Activated T-helper 1 cell treated with anti-CD3 and anti-CD28 coated beads, Interleukin-12 subunit alpha, Interleukin-12 subunit beta, Interleukin-2, Interleukin-4 antibody, amounts not matched to agents 30 ng/mL and 10 ng/mL and 1 ng/mL, durations not matched to agents 14 hours and 24 hours and 36 hours (primary cell): ENCODE measurements around the gene LEFTY1. TPM values are rescaled to one million over a fixed set of nuclear protein-coding genes. Genes with fewer than 3 reads are reported as not detected.

Experiments used
- DNase-seq: peaks from one replicate; pipeline ENCODE4 v3.0.0; 2021; ENCODE audit warnings: low spot score
- H3K27ac Mint-ChIP-seq: one replicate; pipeline ENCODE4 v1.8.0; 2021; ENCODE audit warnings: mild to moderate bottlenecking, mixed read lengths
- H3K27me3 Mint-ChIP-seq: one replicate; pipeline ENCODE4 v1.8.0; 2022; ENCODE audit warnings: mild to moderate bottlenecking, moderate library complexity, mixed read lengths; ENCODE audit not compliant: insufficient read depth
- H3K36me3 Mint-ChIP-seq: one replicate; pipeline ENCODE4 v1.8.0; 2021; ENCODE audit warnings: low read depth, mixed read lengths
- H3K4me1 Mint-ChIP-seq: one replicate; pipeline ENCODE4 v1.8.0; 2021; ENCODE audit warnings: low read depth, mixed read lengths
- H3K4me3 Mint-ChIP-seq: one replicate; pipeline ENCODE4 v1.8.0; 2021; ENCODE audit warnings: mild to moderate bottlenecking, moderate library complexity, mixed read lengths
- H3K9me3 Mint-ChIP-seq: one replicate; pipeline ENCODE4 v1.8.0; 2021; ENCODE audit warnings: mixed read lengths
- intact Hi-C: fragments of 100-400 bp; cut with micrococcal nuclease; formaldehyde crosslinking; loops from one replicate; pipeline ENCODE4 v1.15.1; 2024
- total RNA-seq: library from RNA; stranded (reverse); gene quantifications from 2 replicates; pipeline ENCODE4 v1.2.3, GENCODE V29; 2022

Gene LEFTY1
- total RNA-seq, 1 donor from 2014 or later: not detected

DNA sequence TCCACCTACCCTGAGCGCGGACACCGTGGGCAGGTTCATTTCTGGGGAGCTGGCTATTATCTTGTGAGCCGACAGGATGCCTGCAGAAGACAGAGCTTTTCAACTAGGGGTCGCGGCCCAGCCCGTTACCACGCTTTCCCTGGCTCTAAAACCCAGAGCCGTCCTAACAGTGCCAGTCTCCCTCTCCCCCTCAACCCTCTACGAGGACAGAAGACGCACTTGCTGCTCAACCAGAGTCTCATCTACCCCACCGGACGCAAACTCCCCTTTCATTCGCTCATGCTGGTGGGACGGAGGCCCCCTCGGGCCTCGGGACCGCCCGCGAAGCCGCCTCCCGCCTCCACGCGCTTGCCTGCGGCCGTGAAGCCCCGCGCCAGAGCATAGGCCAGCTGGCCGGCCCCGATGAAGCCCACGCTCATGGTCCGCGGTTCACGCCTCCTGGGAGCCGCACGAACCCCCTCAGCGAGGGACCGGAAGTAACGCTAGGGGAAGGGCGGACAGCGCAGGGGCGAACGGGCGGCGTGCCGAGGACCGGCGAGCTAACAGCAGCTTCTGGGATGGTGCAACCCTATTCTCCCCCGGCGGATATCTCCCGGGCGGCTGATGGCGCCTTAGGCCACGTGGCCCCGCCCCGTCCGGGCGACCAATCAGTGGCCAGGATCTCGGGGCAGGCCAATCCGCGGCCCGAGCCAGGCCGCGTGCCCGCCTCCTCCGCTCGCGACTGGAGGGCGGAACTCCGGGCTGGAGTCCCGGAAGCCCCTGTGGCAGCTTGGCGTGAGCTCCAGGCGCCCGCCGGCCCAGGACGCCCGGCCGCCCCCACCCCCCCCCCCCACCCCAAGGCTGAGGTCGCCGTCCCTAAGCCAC lies 35.0 kb upstream of the LEFTY1 start, which contains the start of gene PYCR2:
TSS of gene PYCR2 (minus strand) at position 559 of the 864 bp plus-strand sequence. CDS start at position 419, 140 bp downstream.
- intact Hi-C loops: loop anchor here (1.0 to 10.0 kb wide), 11 partner anchors 13 to 495 kb away; partner anchors contain the start of genes ENAH, H3-3A, LBR and PARP1
- Mint-ChIP-seq H3K4me1 (peaks cover 43% of the 10 kb centered on the region), H3K9me3 (no peaks in the 10 kb centered on the region), H3K4me3 (peak within 1 kb of the TSS; percentile 94), H3K27ac (peak within 1 kb of the TSS; percentile 91), H3K27me3 (no peaks in the 10 kb centered on the region), H3K36me3 (peaks cover 18% of the 10 kb centered on the region)
- DNase-seq: peak; percentile 95

GRCh38 chr1:225923381-225923691 lies 34.4 kb upstream of the LEFTY1 start:
- DNase-seq: no peak
- intact Hi-C loops: loop anchor here (5.0 to 10.0 kb wide), 2 partner anchors 269 to 484 kb away; partner anchors contain the start of genes ENAH and PARP1
- H3K36me3 Mint-ChIP-seq: peaks cover 20% of the 10 kb centered on the region
- no peaks in the 10 kb centered on the region for H3K27me3 Mint-ChIP-seq
- peak overlapping the region; percentile 91 for H3K27ac Mint-ChIP-seq
- H3K4me3 Mint-ChIP-seq: peak overlapping the region; percentile 94
- peaks cover 40% of the 10 kb centered on the region for H3K4me1 Mint-ChIP-seq
- H3K9me3 Mint-ChIP-seq: no peaks in the 10 kb centered on the region

- intact Hi-C loops: loop anchor here (5.0 to 10.0 kb wide), 2 partner anchors 267 to 485 kb away; partner anchors contain the start of genes ENAH and PARP1
- H3K4me3 Mint-ChIP-seq: peak overlapping the region; percentile 94
- no peaks in the 10 kb centered on the region for H3K27me3 Mint-ChIP-seq
- peaks cover 35% of the 10 kb centered on the region for H3K4me1 Mint-ChIP-seq
- H3K27ac Mint-ChIP-seq: no peak overlapping the region
- H3K36me3 Mint-ChIP-seq: peaks cover 27% of the 10 kb centered on the region
- DNase-seq: no peak
- H3K9me3 Mint-ChIP-seq: no peaks in the 10 kb centered on the region
Observed at GRCh38 chr1:225921734-225922709, 33.1 kb upstream of the LEFTY1 start.

GRCh38 chr1:225919906-225920305 lies 31.0 kb upstream of the LEFTY1 start:
- Mint-ChIP-seq H3K4me3 (peak overlapping the region; percentile 52), H3K36me3 (peaks cover 32% of the 10 kb centered on the region), H3K27me3 (no peaks in the 10 kb centered on the region), H3K9me3 (no peaks in the 10 kb centered on the region), H3K4me1 (peaks cover 27% of the 10 kb centered on the region), H3K27ac (peak overlapping the region; percentile 38)
- no peak for DNase-seq
- intact Hi-C loops: loop anchor here (5.0 to 10.0 kb wide), 2 partner anchors 265 to 487 kb away; partner anchors contain the start of genes ENAH and PARP1

- peaks cover 27% of the 10 kb centered on the region for H3K4me1 Mint-ChIP-seq
- intact Hi-C loops: no loop called here
- H3K4me3 Mint-ChIP-seq: no peak overlapping the region
- peaks cover 35% of the 10 kb centered on the region for H3K36me3 Mint-ChIP-seq
- H3K27me3 Mint-ChIP-seq: no peaks in the 10 kb centered on the region
- H3K27ac Mint-ChIP-seq: no peak overlapping the region
- DNase-seq: no peak
- no peaks in the 10 kb centered on the region for H3K9me3 Mint-ChIP-seq
Observed at GRCh38 chr1:225918280-225918679, 29.3 kb upstream of the LEFTY1 start.

- DNase-seq: no peak
- no peak overlapping the region for H3K4me3 Mint-ChIP-seq
- H3K4me1 Mint-ChIP-seq: peaks cover 22% of the 10 kb centered on the region
- H3K9me3 Mint-ChIP-seq: no peaks in the 10 kb centered on the region
- no peak overlapping the region for H3K27ac Mint-ChIP-seq
- peaks cover 34% of the 10 kb centered on the region for H3K36me3 Mint-ChIP-seq
- intact Hi-C loops: no loop called here
- no peaks in the 10 kb centered on the region for H3K27me3 Mint-ChIP-seq
Observed at GRCh38 chr1:225917536-225917935, 28.6 kb upstream of the LEFTY1 start.

GRCh38 chr1:225917101-225917500 lies 28.2 kb upstream of the LEFTY1 start:
- Mint-ChIP-seq H3K9me3 (no peaks in the 10 kb centered on the region), H3K27me3 (no peaks in the 10 kb centered on the region), H3K36me3 (peaks cover 34% of the 10 kb centered on the region), H3K4me1 (peaks cover 21% of the 10 kb centered on the region), H3K4me3 (no peak overlapping the region), H3K27ac (no peak overlapping the region)
- no peak for DNase-seq
- intact Hi-C loops: no loop called here

DNA sequence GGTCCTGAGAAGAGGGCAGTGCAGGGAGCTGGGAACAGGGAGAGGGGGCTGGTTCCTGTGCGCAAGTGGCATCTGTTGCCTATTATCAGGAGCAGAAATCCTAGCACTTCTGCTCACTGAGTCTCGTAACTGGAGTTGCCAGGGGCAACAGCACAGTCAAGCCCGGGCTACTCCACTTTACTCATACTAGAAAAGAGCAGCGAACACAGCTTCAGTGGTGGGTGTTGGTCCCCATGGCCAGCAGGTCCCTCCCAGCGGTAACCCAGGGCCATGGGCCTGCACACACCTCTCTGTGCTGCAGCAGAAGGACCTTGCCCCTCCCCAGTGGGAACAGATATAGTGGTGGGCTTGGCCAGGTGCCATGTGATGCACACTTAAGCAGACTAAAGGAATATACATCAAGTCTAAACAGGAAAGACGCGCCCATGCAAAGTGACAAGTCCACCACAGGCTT lies 26.6 kb upstream of the LEFTY1 start:
- Mint-ChIP-seq H3K36me3 (peaks cover 30% of the 10 kb centered on the region), H3K4me3 (no peak overlapping the region), H3K4me1 (peaks cover 18% of the 10 kb centered on the region), H3K9me3 (no peaks in the 10 kb centered on the region), H3K27ac (no peak overlapping the region), H3K27me3 (no peaks in the 10 kb centered on the region)
- DNase-seq: no peak
- intact Hi-C loops: no loop called here

- H3K27ac Mint-ChIP-seq: no peak overlapping the region
- intact Hi-C loops: loop anchor here (5.0 kb wide), 1 partner anchor 63 kb away; no protein-coding TSS in a partner anchor
Observed at GRCh38 chr1:225914947-225915346, 26.0 kb upstream of the LEFTY1 start.

GRCh38 chr1:225914391-225914790 lies 25.4 kb upstream of the LEFTY1 start:
- intact Hi-C loops: loop anchor here (5.0 kb wide), 1 partner anchor 62 kb away; no protein-coding TSS in a partner anchor
- Mint-ChIP-seq H3K9me3 (no peaks in the 10 kb centered on the region), H3K4me3 (no peak overlapping the region), H3K27me3 (no peaks in the 10 kb centered on the region), H3K27ac (no peak overlapping the region), H3K4me1 (peaks cover 18% of the 10 kb centered on the region), H3K36me3 (peaks cover 23% of the 10 kb centered on the region)
- no peak for DNase-seq

More at GRCh38 chr1:225914947-225915346, 26.0 kb upstream of the LEFTY1 start:
- Mint-ChIP-seq H3K36me3 (peaks cover 28% of the 10 kb centered on the region), H3K4me3 (no peak overlapping the region), H3K27me3 (no peaks in the 10 kb centered on the region), H3K9me3 (no peaks in the 10 kb centered on the region), H3K4me1 (peaks cover 18% of the 10 kb centered on the region)
- DNase-seq: no peak

GRCh38 chr1:225911191-225912130 lies 22.5 kb upstream of the LEFTY1 start:
- peaks cover 2% of the 10 kb centered on the region for H3K27me3 Mint-ChIP-seq
- no peak overlapping the region for H3K4me3 Mint-ChIP-seq
- H3K27ac Mint-ChIP-seq: no peak overlapping the region
- intact Hi-C loops: loop anchor here (1.0 to 5.0 kb wide), 7 partner anchors 13 to 436 kb away; partner anchors contain the start of genes PYCR2 and SRP9
- DNase-seq: peak; percentile 59
- no peaks in the 10 kb centered on the region for H3K9me3 Mint-ChIP-seq
- peaks cover 12% of the 10 kb centered on the region for H3K36me3 Mint-ChIP-seq
- H3K4me1 Mint-ChIP-seq: peaks cover 16% of the 10 kb centered on the region
